Colon (tissue), 2 donors: ENCODE results near the gene MCEMP1.
"Not testable (repeated sequence)": the region's sequence is repeated elsewhere in the genome, so short reads cannot be mapped to it uniquely, and the experiment has no call there.

ENCODE experiments used
- FAIRE-seq: peaks from 2 replicates; lab custom pipeline; 2012; peaks lifted over from hg19 to GRCh38; lab: Jason Lieb, UNC
- donor health status: control.
- donor health status: control.

MCEMP1 gene

DNA sequence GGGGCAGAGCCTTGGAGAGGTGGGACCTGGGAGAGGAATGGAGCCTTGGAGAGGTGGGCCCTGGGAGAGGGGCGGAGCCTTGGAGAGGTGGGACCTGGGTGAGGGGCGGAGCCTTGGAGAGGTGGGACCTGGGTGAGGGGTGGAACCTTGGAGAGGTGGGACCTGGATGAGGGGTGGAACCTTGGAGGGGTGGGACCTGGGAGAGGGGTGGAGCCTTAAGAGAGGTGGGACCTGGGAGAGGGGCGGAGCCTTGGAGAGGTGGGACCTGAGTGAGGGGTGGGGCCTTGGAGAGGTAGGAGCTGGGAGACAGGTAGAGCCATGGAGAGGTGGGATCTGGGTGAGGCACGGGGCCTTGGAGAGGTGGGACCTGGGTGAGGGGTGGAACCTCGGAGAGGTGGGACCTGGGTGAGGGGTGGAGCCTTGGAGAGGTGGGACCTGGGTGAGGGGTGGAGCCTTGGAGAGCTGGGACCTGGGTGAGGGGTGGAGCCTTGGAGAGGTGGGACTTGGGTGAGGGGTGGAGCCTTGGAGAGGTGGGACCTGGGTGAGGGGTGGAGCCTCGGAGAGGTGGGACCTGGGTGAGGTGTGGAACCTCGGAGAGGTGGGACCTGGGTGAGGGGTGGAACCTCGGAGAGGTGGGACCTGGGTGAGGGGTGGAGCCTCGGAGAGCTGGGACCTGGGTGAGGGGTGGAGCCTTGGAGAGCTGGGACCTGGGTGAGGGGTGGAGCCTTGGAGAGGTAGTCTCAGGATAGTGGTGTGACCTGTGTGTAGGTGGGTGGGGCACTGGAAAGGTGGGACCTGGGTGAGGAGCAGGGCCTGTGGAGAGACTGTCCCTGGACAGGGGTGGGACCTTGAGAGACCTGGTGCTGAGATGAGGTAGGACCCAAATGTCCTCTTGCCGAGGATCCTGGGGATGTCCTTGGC lies 33.0 kb upstream of the MCEMP1 start:
- not testable (repeated sequence) for FAIRE-seq

DNA sequence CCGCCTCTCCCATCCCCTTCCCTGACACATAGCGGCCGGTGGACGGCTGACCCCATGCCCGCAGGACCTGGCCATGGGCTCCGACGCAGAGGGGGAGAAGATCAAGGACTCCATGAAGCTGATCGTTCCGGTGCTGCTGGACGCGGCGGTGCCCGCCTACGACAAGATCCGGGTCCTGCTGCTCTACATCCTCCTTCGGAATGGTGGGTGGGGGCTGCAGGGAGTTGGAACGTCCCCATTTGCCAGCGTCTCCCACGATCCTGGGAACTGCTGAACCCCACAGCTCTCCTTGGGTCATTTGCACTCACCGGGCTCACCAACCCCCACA lies 32.4 kb upstream of the MCEMP1 start:
- no peak for FAIRE-seq

DNA sequence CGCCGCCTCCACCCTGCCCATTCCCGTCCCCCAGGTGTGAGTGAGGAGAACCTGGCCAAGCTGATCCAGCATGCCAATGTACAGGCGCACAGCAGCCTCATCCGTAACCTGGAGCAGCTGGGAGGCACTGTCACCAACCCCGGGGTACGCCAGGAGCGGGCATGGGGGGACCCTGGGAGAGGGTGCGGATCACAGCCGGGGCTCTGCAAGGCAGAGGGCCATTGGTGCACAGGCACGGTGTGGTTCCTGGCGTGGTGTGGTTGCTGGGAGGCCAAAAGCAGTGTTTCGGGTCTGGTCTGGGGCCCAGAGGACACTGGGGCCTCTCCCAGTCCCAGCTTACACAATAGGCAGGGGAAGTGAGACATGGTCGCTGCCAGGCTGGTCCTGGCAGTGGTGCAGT lies 31.7 kb upstream of the MCEMP1 start:
- no peak for FAIRE-seq

GRCh38 chr19:7645656-7646425 lies 31.0 kb upstream of the MCEMP1 start:
- no peak for FAIRE-seq

- no peak for FAIRE-seq
These were observed 30.5 kb upstream of the MCEMP1 start for GRCh38 chr19:7646426-7646700.

- no peak for FAIRE-seq
These were observed 29.7 kb upstream of the MCEMP1 start for GRCh38 chr19:7647156-7647555.

GRCh38 chr19:7648265-7649014 lies 28.4 kb upstream of the MCEMP1 start:
- no peak for FAIRE-seq

- no peak for FAIRE-seq
These were observed 26.7 kb upstream of the MCEMP1 start for GRCh38 chr19:7650148-7650547.

GRCh38 chr19:7652061-7652641 lies 24.7 kb upstream of the MCEMP1 start:
- no peak for FAIRE-seq

DNA sequence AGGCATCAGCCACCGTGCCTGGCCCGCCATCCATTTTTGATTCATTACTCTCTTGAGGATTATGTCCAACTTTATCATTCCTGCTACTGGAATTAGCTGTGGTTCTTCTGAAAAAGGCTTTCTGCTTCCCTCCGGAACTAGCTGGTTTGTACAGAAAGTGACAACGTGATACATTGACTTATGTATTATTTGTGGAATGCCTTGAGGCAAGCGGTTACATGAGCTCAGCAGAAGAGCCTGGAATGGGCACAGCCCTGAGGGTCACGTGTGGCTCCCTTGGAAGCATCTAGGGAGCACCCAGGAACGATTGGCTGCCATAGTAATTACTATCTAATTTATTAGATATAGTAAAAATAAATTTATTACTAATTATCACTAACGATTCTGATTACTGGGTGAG lies 22.5 kb upstream of the MCEMP1 start:
- no peak for FAIRE-seq

DNA sequence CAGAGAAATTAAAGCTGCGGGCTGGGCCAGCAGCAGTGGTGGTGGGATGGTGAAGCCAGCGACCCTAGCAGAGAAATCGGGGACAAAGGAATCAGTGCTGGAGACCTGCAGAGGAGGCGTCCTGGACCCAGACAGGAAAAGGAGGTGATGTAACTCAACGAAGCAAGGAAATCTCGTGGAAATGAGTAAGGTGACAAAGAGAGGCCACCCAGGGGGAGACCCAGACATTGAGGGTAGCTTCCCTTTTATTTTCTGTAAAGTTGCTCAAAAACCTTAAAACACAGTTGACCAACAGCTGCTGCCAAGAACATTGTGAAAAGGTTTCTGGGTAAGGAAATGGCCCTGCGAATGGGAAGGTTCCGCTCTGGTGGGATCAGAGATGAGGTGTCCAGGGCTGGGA lies 21.3 kb upstream of the MCEMP1 start:
- no peak for FAIRE-seq

DNA sequence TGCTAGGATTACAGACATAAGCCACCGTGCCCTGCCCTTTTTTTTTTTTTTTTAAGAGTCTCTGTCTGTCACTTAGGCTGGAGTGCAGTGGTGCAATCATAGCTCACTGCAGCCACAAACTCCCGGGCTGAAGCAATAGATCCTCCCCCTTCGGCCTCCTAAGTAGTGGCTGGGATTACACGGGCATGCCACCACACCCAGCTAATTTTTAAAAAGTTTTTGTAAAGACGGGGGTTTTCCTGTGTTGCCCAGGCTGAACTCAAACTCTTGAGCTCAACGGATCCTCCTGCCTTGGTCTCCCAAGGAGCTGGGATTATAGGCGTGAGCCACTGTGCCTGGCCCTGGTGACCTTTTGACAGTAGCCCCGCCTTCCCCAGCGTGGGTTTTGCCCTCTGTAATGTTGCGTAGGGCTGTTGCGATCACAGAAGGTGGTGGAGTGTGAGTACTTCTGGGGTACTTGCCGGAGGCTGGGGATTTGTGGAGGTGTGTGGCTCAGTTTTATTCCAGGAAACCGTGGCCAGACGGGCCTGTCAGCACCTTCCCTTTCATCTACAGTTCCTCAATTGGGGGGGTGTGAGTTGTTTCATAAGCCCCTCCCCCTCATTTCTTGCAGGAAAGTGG lies 19.6 kb upstream of the MCEMP1 start:
- FAIRE-seq: no peak

DNA sequence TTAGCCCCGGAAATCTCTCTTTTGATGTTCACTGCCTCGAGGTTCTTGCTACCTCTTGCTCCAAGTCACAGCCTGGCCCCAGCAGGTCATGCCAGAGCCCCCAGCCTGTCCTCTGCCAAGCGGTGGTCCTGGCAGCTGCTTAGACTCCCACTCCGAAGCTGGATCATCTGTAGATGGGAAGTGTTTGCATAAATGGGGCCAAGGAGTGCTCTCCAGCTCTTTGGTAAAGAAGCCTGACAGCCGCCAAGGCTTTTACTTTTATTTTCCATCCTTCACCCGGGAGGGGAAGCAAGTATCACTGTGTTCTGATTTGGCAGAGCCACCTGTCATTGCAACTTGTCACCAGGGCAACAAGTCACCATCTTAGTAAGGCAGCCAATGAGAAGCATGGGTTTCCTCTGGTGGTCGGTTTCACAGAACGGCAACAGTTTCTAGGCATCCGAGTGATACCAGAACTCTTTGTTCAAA lies 18.6 kb upstream of the MCEMP1 start:
- no peak for FAIRE-seq

DNA sequence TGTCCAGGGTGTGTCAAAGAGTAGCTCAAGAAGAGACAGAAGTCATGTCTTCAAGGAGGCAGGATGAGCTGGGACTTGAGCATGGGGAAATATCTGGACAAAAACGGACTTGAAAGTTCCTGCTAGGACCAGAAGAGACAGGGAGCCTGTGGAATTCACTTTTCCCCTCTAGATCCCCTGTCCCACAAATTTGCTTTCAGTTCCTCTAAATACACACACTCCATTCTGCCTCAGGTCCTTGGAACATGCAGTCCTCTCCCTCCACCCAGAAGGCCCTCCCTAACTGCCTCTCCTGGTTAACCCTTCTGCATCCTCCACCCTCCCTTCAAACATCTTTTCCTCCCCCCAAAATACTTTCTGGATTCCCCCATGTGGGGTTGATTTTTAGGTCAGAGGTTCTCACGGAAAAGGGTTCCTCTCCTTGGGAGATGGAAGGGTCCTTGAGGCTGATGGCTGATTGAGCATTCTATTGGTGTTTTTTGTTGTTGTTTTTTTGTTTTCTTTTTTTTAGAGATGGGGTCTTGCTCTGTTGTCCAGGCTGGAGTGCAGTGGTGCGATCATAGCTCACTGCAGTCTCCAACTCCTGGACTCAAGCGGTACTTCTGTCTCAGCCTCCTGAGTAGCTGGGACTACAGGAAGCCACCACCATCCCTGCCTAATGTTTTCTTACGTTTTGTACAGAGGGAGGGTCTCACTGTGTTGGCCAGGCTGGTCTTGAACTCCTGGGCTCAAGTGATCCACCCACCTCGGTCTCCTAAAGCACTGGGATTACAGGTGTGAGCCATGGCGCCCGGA lies 14.9 kb upstream of the MCEMP1 start:
- FAIRE-seq: no peak

DNA sequence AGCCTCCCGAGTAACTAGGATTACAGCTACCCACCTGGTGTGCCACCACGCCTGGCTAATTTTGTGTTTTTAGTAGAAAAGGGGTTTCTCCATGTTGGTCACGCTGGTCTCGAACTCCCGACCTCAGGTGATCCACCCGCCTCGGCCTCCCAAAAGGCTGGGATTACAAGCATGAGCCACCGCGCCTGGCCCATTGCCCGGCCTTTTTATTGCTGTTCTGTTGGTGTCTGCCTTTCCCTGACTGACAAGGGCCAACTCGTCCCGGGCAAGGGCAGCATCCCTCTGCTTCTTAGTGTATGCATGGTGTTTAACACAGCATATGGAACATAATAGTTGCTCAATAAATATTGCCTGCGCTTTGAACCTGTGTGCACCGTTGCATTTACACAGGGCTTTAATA lies 14.2 kb upstream of the MCEMP1 start:
- FAIRE-seq: no peak

GRCh38 chr19:7663706-7664105 lies 13.2 kb upstream of the MCEMP1 start:
- no peak for FAIRE-seq

DNA sequence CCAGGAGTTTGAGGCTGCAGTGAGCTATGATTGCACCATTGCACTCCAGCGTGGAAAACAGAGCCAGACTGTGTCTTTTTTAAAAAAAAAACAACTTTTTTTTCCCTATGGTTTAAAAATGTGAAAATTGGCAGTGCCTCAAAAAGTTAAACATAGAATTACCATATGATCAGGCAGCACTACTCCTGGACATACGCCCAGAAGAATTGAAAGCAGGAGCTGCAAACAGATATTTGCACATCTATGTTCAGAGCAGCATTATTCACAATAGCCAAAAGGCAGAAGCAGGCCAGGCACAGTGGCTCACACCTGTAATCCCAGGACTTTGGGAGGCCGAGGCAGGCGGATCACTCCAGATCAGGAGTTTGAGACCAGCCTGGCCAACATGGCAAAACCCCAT lies 11.8 kb upstream of the MCEMP1 start:
- no peak for FAIRE-seq

DNA sequence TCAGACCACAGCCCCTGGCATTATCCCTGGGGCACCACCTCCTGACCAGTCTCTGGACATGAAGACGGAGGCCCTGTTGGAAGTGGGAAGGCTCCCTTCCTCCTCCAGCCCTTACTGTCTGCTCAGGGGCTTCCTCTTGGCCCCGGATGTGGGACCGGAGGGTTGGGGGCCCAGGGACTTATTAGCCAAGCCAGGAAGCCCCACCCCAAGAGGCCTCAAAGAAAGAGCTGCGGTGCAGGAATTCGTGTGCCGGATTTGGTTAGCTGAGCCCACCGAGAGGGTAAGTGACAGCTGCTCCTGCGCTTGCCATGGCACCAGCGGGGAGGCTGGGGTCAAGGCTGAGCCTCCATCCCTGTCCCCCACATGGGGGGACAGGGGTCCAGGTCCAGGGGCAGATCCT lies 8.0 kb upstream of the MCEMP1 start, which contains the start of gene RETN:
RETN (plus strand) TSS at position 208 of the 400 bp plus-strand sequence. CDS start 278 bp downstream, outside the sequence.
- no peak for FAIRE-seq

DNA sequence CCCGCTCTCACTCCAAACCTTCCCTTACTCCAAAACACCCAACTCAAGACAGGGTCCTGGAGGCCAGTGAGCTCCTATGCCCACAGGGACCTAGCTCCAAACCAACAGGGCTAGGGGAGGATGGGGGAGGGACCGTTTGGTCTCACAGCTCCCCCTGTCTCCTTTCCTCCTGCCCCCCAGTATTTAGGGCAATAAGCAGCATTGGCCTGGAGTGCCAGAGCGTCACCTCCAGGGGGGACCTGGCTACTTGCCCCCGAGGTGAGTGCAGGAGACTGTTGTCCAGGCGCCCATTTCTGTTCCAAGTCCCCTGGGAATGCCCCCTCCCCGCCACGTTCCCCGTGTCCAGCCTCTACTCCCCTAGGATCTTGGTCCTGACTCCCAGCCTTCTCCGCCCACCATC lies 7.2 kb upstream of the MCEMP1 start:
- FAIRE-seq: no peak

GRCh38 chr19:7670150-7670783 lies 6.6 kb upstream of the MCEMP1 start:
- no peak for FAIRE-seq

GRCh38 chr19:7670790-7671189 lies 6.1 kb upstream of the MCEMP1 start:
- FAIRE-seq: no peak
